ENCODE results near the gene MCF2L. TPM values are rescaled to one million over a fixed set of nuclear protein-coding genes. Genes with fewer than 3 reads are reported as not detected.

The MCF2L gene
- total RNA-seq, 2 donors from 2014 or later = 48.0 to 49.9 TPM

- peak; percentile 35 for DNase-seq
- WGBS, 2 experiments (ENCODE audit: insufficient coverage in 1 of 2, insufficient read length in 1 of 2) = 94 to 97% methylated on average over 17 to 42 of the region's 42 CpGs
- peaks cover 19% of the 10 kb centered on the region for H3K27me3 Mint-ChIP-seq (ENCODE audit: insufficient read depth)
Observed at GRCh38 chr13:113118261-113119021, 149.4 kb downstream of the MCF2L start.

GRCh38 chr13:113119166-113119821 lies 150.3 kb downstream of the MCF2L start:
- 90 to 92% methylated on average over 11 to 16 of the region's 16 CpGs for WGBS, 2 experiments (ENCODE audit: insufficient coverage in 1 of 2, insufficient read length in 1 of 2)
- Histone ChIP-seq H3K4me1 (ENCODE audit: control insufficient read depth, insufficient read depth, low read length) (peaks cover 8% of the 10 kb centered on the region), H3K9me3 (ENCODE audit: control insufficient read depth, low read length) (no peaks in the 10 kb centered on the region), H3K36me3 (ENCODE audit: control insufficient read depth, insufficient read depth, low read length) (no peaks in the 10 kb centered on the region), H3K4me3 (ENCODE audit: low read length) (no peak overlapping the region), H3K9ac (ENCODE audit: extremely low read depth, low read length, poor library complexity, severe bottlenecking) (no peak overlapping the region), H3K27me3 (ENCODE audit: control insufficient read depth, insufficient read depth, low read length, poor library complexity, severe bottlenecking) (peaks cover 7% of the 10 kb centered on the region), H3K27ac (ENCODE audit: low read depth, low read length) (no peak overlapping the region)
- peaks cover 6% of the 10 kb centered on the region for H3K36me3 Mint-ChIP-seq (ENCODE audit: low read depth)
- no peak for TF ChIP-seq CTCF (conservative IDR thresholded peaks at IDR 0.05)
- H3K9me3 Mint-ChIP-seq = peaks cover 3% of the 10 kb centered on the region
- H3K4me3 Mint-ChIP-seq = no peak overlapping the region
- H3K4me1 Mint-ChIP-seq = peaks cover 12% of the 10 kb centered on the region
- no peak overlapping the region for H3K27ac Mint-ChIP-seq
- H3K27me3 Mint-ChIP-seq (ENCODE audit: insufficient read depth) = peaks cover 16% of the 10 kb centered on the region
- DNase-seq = no peak

More at GRCh38 chr13:113118261-113119021, 149.4 kb downstream of the MCF2L start:
- Mint-ChIP-seq H3K4me1 (peaks cover 12% of the 10 kb centered on the region), H3K36me3 (ENCODE audit: low read depth) (peaks cover 9% of the 10 kb centered on the region), H3K9me3 (peaks cover 4% of the 10 kb centered on the region), H3K27ac (no peak overlapping the region), H3K4me3 (no peak overlapping the region)
- H3K27ac ChIP-seq (ENCODE audit: low read depth, low read length) = no peak overlapping the region
- H3K27me3 ChIP-seq (ENCODE audit: control insufficient read depth, insufficient read depth, low read length, poor library complexity, severe bottlenecking) = peaks cover 12% of the 10 kb centered on the region
- peaks cover 8% of the 10 kb centered on the region for H3K4me1 ChIP-seq (ENCODE audit: control insufficient read depth, insufficient read depth, low read length)
- H3K36me3 ChIP-seq (ENCODE audit: control insufficient read depth, insufficient read depth, low read length) = no peaks in the 10 kb centered on the region
- no peaks in the 10 kb centered on the region for H3K9me3 ChIP-seq (ENCODE audit: control insufficient read depth, low read length)
- no peak overlapping the region for H3K9ac ChIP-seq (ENCODE audit: extremely low read depth, low read length, poor library complexity, severe bottlenecking)
- H3K4me3 ChIP-seq (ENCODE audit: low read length) = no peak overlapping the region
- no peak for TF ChIP-seq CTCF (conservative IDR thresholded peaks at IDR 0.05)

- TF ChIP-seq CTCF (conservative IDR thresholded peaks at IDR 0.05) = no peak
- no peaks in the 10 kb centered on the region for H3K9me3 Mint-ChIP-seq
- Histone ChIP-seq H3K27me3 (ENCODE audit: control insufficient read depth, insufficient read depth, low read length, poor library complexity, severe bottlenecking) (peaks cover 7% of the 10 kb centered on the region), H3K4me1 (ENCODE audit: control insufficient read depth, insufficient read depth, low read length) (peaks cover 8% of the 10 kb centered on the region), H3K9me3 (ENCODE audit: control insufficient read depth, low read length) (no peaks in the 10 kb centered on the region), H3K9ac (ENCODE audit: extremely low read depth, low read length, poor library complexity, severe bottlenecking) (no peak overlapping the region), H3K4me3 (ENCODE audit: low read length) (no peak overlapping the region), H3K27ac (ENCODE audit: low read depth, low read length) (no peak overlapping the region), H3K36me3 (ENCODE audit: control insufficient read depth, insufficient read depth, low read length) (no peaks in the 10 kb centered on the region)
- peaks cover 12% of the 10 kb centered on the region for H3K4me1 Mint-ChIP-seq
- H3K36me3 Mint-ChIP-seq (ENCODE audit: low read depth) = peaks cover 2% of the 10 kb centered on the region
- no peak overlapping the region for H3K4me3 Mint-ChIP-seq
- WGBS, 2 experiments (ENCODE audit: insufficient coverage in 1 of 2, insufficient read length in 1 of 2) = 89 to 96% methylated on average over 5 to 7 of the region's 7 CpGs
- H3K27me3 Mint-ChIP-seq (ENCODE audit: insufficient read depth) = peaks cover 11% of the 10 kb centered on the region
- H3K27ac Mint-ChIP-seq = no peak overlapping the region
- DNase-seq = no peak
Observed at GRCh38 chr13:113119822-113120189, 150.8 kb downstream of the MCF2L start.
